ENCODE results near the gene UGT1A7.

GRCh38 chr2:233654501-233654900 lies 27.2 kb upstream of the UGT1A7 start:
- no peak for TF ChIP-seq POLR2A (IDR thresholded peaks at IDR 0.05)
- TF ChIP-seq CTCF (IDR thresholded peaks at IDR 0.05), result no peak
- no peak for TF ChIP-seq POLR2AphosphoS5 (IDR thresholded peaks at IDR 0.05)
